Heart left ventricle (tissue), 16 donors: ENCODE data around the gene XXYLT1. TPM values are rescaled to one million over a fixed set of nuclear protein-coding genes. Genes with fewer than 3 reads are reported as not detected.

ENCODE experiments used
- ATAC-seq, 4 donors: fragments of 200-7000 bp; cut with Tn5 transposase; one replicate each; pipeline ENCODE4 v1.9.1; 2020 to 2022; ENCODE audit warnings: moderate library complexity in 4 of 4, mild to moderate bottlenecking in 3 of 4, moderate number of reproducible peaks in 1 of 4
- DNase-seq, 5 donors: peaks; one replicate each; pipeline ENCODE4 v3.0.0-alpha.2; 2020
- H3K27ac ChIP-seq, 12 donors: fragments of 200-600 bp; sonication (generic) in 4 of 12; one replicate each; pipeline versions ENCODE4 v1.5.0 to v1.8.0; 2016 to 2022; ENCODE audit warnings: mild to moderate bottlenecking in 2 of 12
- H3K27me3 ChIP-seq, 9 donors: fragments of 200-600 bp; sonication (generic) in 2 of 9; one replicate each; pipeline versions ENCODE4 v1.5.1 to v1.8.0; 2016 to 2022; ENCODE audit warnings: mild to moderate bottlenecking in 3 of 9
- H3K36me3 ChIP-seq, 9 donors: fragments of 200-600 bp; sonication (generic) in 2 of 9; one replicate each; pipeline versions ENCODE4 v1.5.0 to v1.8.0; 2018 to 2022; ENCODE audit warnings: mild to moderate bottlenecking in 2 of 9
- H3K4me1 ChIP-seq, 12 donors: fragments of 200-600 bp; sonication (generic) in 4 of 12; one replicate each; pipeline versions ENCODE4 v1.5.0 to v1.8.0; 2016 to 2022; ENCODE audit warnings: mild to moderate bottlenecking in 3 of 12
- H3K4me3 ChIP-seq, 12 donors: fragments of 200-600 bp; sonication (generic) in 4 of 12; one replicate each; pipeline versions ENCODE4 v1.5.0 to v1.8.0; 2017 to 2022; ENCODE audit warnings: mild to moderate bottlenecking in 9 of 12, moderate library complexity in 4 of 12
- H3K9me3 ChIP-seq, 12 donors: fragments of 200-600 bp; sonication (generic) in 4 of 12; one replicate each; pipeline versions ENCODE4 v1.5.0 to v1.8.0; 2016 to 2022; ENCODE audit warnings: mild to moderate bottlenecking in 1 of 12
- CTCF ChIP-seq, 12 donors: fragments of 200-600 bp; sonication (generic) in 4 of 12; IDR thresholded peaks; one replicate each; pipeline versions ENCODE4 v1.5.0 to v1.8.0; 2018 to 2022; ENCODE audit warnings: antibody characterized with exemption in 12 of 12, mild to moderate bottlenecking in 5 of 12
- POLR2A ChIP-seq, 2 donors: fragments of 450-650 bp; IDR thresholded peaks; one replicate each; pipeline ENCODE4 v1.6.1; 2017; ENCODE audit warnings: antibody characterized with exemption in 2 of 2, mild to moderate bottlenecking in 2 of 2, moderate library complexity in 2 of 2
- WGBS, 4 donors: extraction: QIAGEN DNeasy Blood & Tissue Kit in 2 of 4; methylation state at CpG; one replicate each; pipeline versions ENCODE4 v1.1.5 to v1.1.7; 2013 to 2018; 5-methylcytosine and 5-hydroxymethylcytosine counted together
- intact Hi-C, 10 donors: fragments of 100-400 bp; cut with DNase I; formaldehyde crosslinking; loops; one replicate each; pipeline versions ENCODE4 v1.11.1 to v1.14.2; 2022
- polyA plus RNA-seq, 2 donors: library from polyadenylated mRNA; stranded (reverse); fragments of 200-250 nt; gene quantifications; one replicate each; pipeline ENCODE4 v1.2.3, GENCODE V29; 2013
- total RNA-seq, 9 donors: library from RNA; depleted of rRNA in 2 of 9; stranded (reverse); fragments of >200 nt in 2 of 9; fragmentation: NEBNext Ultra II Directional in 3 of 9; extraction: Animal tissue kit (Norgen Biotek cat#: 25700) in 3 of 9; gene quantifications; one replicate each; pipeline versions ENCODE4 v1.1.0 to v1.2.4, GENCODE V29; 2016 to 2023
- donor health status: ischemic (EF 13 %, LVEDD 7.1; RV severe dilation, severe dysfunction).
- donor health status: healthy with polysubstance abuse.
- donor health status: DM: no; HTN: yes; CAD: no.
- donor health status: DM: no; HTN: no; CAD: no.
- donor health status: ischemic (EF 25% LVEDD 6.9; RV normal size, moderate dysfunction).
- donor health status: ischemic (EF 25% LVEDD 5.7; RV mildly dilated, moderate dysfunction).
- donor health status: healthy.
- donor health status: DM: yes; HTN: yes; CAD: no.
- donor health status: ischemic (EF 35%, LVEDD 5.7; RV mildly dilated, moderate dysfunction).
- donor health status: nonischemic (EF 11% LVEDD 7.7; RV severe dilation, severe dysfunction).
- donor health status: DM: yes; HTN: yes; CAD: no.
- donor health status: PGD.
- donor health status: ischemic (EF 29% LVEDD 5.4; RV normal size, mild dysfunction).
- donor health status: nonischemic (EF 23%, LVEDD 6.1; RV moderate dilation, normal function).

The XXYLT1 gene
- total and polyA plus RNA-seq, 11 donors, result 1.9 to 8.6 (median 4.8) TPM

- Histone ChIP-seq H3K9me3 (no peaks in the 10 kb centered on the region), H3K27me3 (no peaks in the 10 kb centered on the region), H3K36me3 (peaks cover 0 to 25% (median 3%) of the 10 kb centered on the region in 9 donors), H3K4me3 (no peak overlapping the region), H3K4me1 (peaks cover 0 to 35% (median 16%) of the 10 kb centered on the region in 12 donors), H3K27ac (no peak overlapping the region)
- intact Hi-C loops, result loop anchor here in 1 of 10 donors (10.0 kb wide), 1 partner anchor 382 kb away; no protein-coding TSS in a partner anchor
- 85 to 90% (median 87%) methylated on average over 3 of the region's 3 CpGs for WGBS, 4 donors
- ATAC-seq (no peak), DNase-seq (no peak)
- TF ChIP-seq CTCF (IDR thresholded peaks at IDR 0.05) (no peak), POLR2A (IDR thresholded peaks at IDR 0.05) (no peak)
Measured at GRCh38 chr3:195267096-195267495, 3.9 kb downstream of the XXYLT1 start.

- intact Hi-C loops, result loop anchor here in 1 of 10 donors (10.0 kb wide), 1 partner anchor 382 kb away; no protein-coding TSS in a partner anchor
- no peaks in the 10 kb centered on the region for H3K27me3 ChIP-seq
- H3K4me1 ChIP-seq, result peaks cover 0 to 30% (median 14%) of the 10 kb centered on the region in 12 donors
- H3K36me3 ChIP-seq, result peaks cover 0 to 25% (median 3%) of the 10 kb centered on the region in 9 donors
- TF ChIP-seq CTCF (IDR thresholded peaks at IDR 0.05), result no peak
- TF ChIP-seq POLR2A (IDR thresholded peaks at IDR 0.05), result no peak
- H3K27ac ChIP-seq, result no peak overlapping the region
- ATAC-seq (no peak), DNase-seq (no peak)
- H3K4me3 ChIP-seq, result no peak overlapping the region
- 78 to 89% (median 85%) methylated on average over 5 of the region's 5 CpGs for WGBS, 4 donors
- no peaks in the 10 kb centered on the region for H3K9me3 ChIP-seq
Measured at GRCh38 chr3:195266428-195266827, 4.5 kb downstream of the XXYLT1 start.

GRCh38 chr3:195265363-195265976 is 5.5 kb downstream of the XXYLT1 start:
- TF ChIP-seq POLR2A (IDR thresholded peaks at IDR 0.05), result no peak
- 89 to 96% (median 95%) methylated on average over 11 to 13 of the region's 13 CpGs for WGBS, 4 donors
- Histone ChIP-seq H3K36me3 (peaks cover 0 to 25% (median 3%) of the 10 kb centered on the region in 9 donors), H3K27me3 (no peaks in the 10 kb centered on the region), H3K4me3 (no peak overlapping the region), H3K4me1 (peaks cover 0 to 37% (median 19%) of the 10 kb centered on the region in 12 donors), H3K9me3 (no peaks in the 10 kb centered on the region), H3K27ac (no peak overlapping the region)
- DNase-seq, result no peak
- no peak for ATAC-seq
- intact Hi-C loops, result loop anchor here in 1 of 10 donors (10.0 kb wide), 1 partner anchor 381 kb away; no protein-coding TSS in a partner anchor

GRCh38 chr3:195263925-195264600 is 6.9 kb downstream of the XXYLT1 start:
- no peak overlapping the region for H3K4me3 ChIP-seq
- peaks cover 0 to 34% (median 15%) of the 10 kb centered on the region in 12 donors for H3K4me1 ChIP-seq
- H3K9me3 ChIP-seq, result no peaks in the 10 kb centered on the region
- ATAC-seq, result no peak
- H3K27ac ChIP-seq, result no peak overlapping the region
- H3K36me3 ChIP-seq, result peaks cover 0 to 25% (median 3%) of the 10 kb centered on the region in 9 donors
- TF ChIP-seq POLR2A (IDR thresholded peaks at IDR 0.05) (no peak), CTCF (IDR thresholded peaks at IDR 0.05) (no peak)
- H3K27me3 ChIP-seq, result no peaks in the 10 kb centered on the region
- intact Hi-C loops, result loop anchor here in 4 of 10 donors (5.0 to 10.0 kb wide), 5 partner anchors 157 to 577 kb away; partner anchors contain the start of gene FAM43A (in 1 of the 4)
- 93% methylated on average over 10 of the region's 10 CpGs for WGBS, 4 donors
- no peak for DNase-seq
